H1 (cell line): Measurements from ENCODE around the gene CEP192. TPM values are rescaled to one million over a fixed set of nuclear protein-coding genes. Genes with fewer than 3 reads are reported as not detected.

Source experiments
- CTCF ChIA-PET: fragments of 300-600 bp; sonication (Branson Sonifier 250); formaldehyde crosslinking; loops from one replicate; lab custom pipeline; 2021; ENCODE audit not compliant: partially characterized antibody; lab: Charles Lee
- POLR2A ChIA-PET: fragments of 300-600 bp; sonication (Branson Sonifier 250); formaldehyde crosslinking; loops from one replicate; lab custom pipeline; 2021; ENCODE audit warnings: inconsistent platforms; ENCODE audit not compliant: partially characterized antibody; lab: Charles Lee
- DNase-seq, 2 experiments: peaks; one replicate each; pipeline versions ENCODE4 v3.0.0 to v3.0.0-alpha.2; 2010 to 2022; ENCODE audit warnings: low spot score in 2 of 2, low read depth in 1 of 2, mixed read lengths in 1 of 2
- FAIRE-seq: peaks from 2 replicates; lab custom pipeline; 2011; peaks lifted over from hg19 to GRCh38; lab: Jason Lieb, UNC
- H2AFZ ChIP-seq: 2 replicates; pipeline ENCODE4 v1.8.1; 2012; ENCODE audit warnings: low read length, inconsistent platforms
- H2AK5ac ChIP-seq: 2 replicates; pipeline ENCODE4 v1.6.1; 2013; ENCODE audit warnings: low read depth, low read length
- H2BK120ac ChIP-seq: replicated peaks from 2 replicates; pipeline ENCODE3; 2013; ENCODE audit warnings: low read depth, low read length, inconsistent platforms
- H2BK12ac ChIP-seq: 2 replicates; pipeline ENCODE4 v1.6.1; 2013; ENCODE audit warnings: low read depth, low read length
- H2BK15ac ChIP-seq: 2 replicates; pipeline ENCODE4 v1.6.1; 2013; ENCODE audit warnings: low read length
- H2BK20ac ChIP-seq: 2 replicates; pipeline ENCODE4 v1.6.1; 2013; ENCODE audit warnings: low read length
- H2BK5ac ChIP-seq: 2 replicates; pipeline ENCODE4 v1.6.1; 2013; ENCODE audit warnings: low read depth, low read length
- H3K14ac ChIP-seq: 2 replicates; pipeline ENCODE4 v1.6.1; 2013; ENCODE audit warnings: inconsistent platforms; ENCODE audit not compliant: insufficient read length
- H3K18ac ChIP-seq: 2 replicates; pipeline ENCODE4 v1.6.1; 2013; ENCODE audit warnings: low read length; ENCODE audit errors: extremely low read depth
- H3K23ac ChIP-seq: 2 replicates; pipeline ENCODE4 v1.6.1; 2013; ENCODE audit warnings: inconsistent platforms; ENCODE audit not compliant: insufficient read length
- H3K23me2 ChIP-seq: 2 replicates; pipeline ENCODE4 v1.6.1; 2013; ENCODE audit warnings: low read depth, low read length
- H3K27ac ChIP-seq: 2 replicates; pipeline ENCODE4 v1.6.1; 2011; ENCODE audit warnings: low read depth, low read length, inconsistent platforms
- H3K27me3 ChIP-seq, 4 experiments: replicated peaks in 1 of 4; 1 replicate in 1 of 4; 2 replicates in 3 of 4; pipeline versions ENCODE4 v1.6.1 to v1.8.1; 2011 to 2013; ENCODE audit warnings: low read length in 3 of 4, mild to moderate bottlenecking in 3 of 4, inconsistent platforms in 2 of 4, mixed read lengths in 2 of 4, moderate library complexity in 1 of 4; ENCODE audit not compliant: control insufficient read depth in 3 of 4, insufficient read depth in 3 of 4; ENCODE audit errors: extremely low read depth in 1 of 4
- H3K36me3 ChIP-seq, 4 experiments: 2 replicates each; pipeline versions ENCODE4 v1.6.1 to v1.8.1; 2011 to 2013; ENCODE audit warnings: mild to moderate bottlenecking in 4 of 4, low read length in 3 of 4, moderate library complexity in 2 of 4, control low read depth in 1 of 4, inconsistent platforms in 1 of 4; ENCODE audit not compliant: insufficient read depth in 4 of 4, control insufficient read depth in 2 of 4
- H3K4ac ChIP-seq: replicated peaks from 2 replicates; pipeline ENCODE3; 2013; ENCODE audit warnings: low read length, low read depth, mixed read lengths, inconsistent platforms; ENCODE audit not compliant: insufficient read length
- H3K4me1 ChIP-seq, 4 experiments: replicated peaks in 1 of 4; 1 replicate in 1 of 4; 2 replicates in 3 of 4; pipeline versions ENCODE4 v1.6.1 to v1.8.1; 2011 to 2013; ENCODE audit warnings: low read length in 3 of 4, inconsistent platforms in 2 of 4, mixed read lengths in 1 of 4; ENCODE audit not compliant: insufficient read depth in 4 of 4, control insufficient read depth in 3 of 4
- H3K4me2 ChIP-seq, 2 experiments: 2 replicates each; pipeline versions ENCODE4 v1.6.1 to v1.8.1; 2011 to 2013; ENCODE audit warnings: low read depth in 2 of 2, low read length in 2 of 2, control low read depth in 1 of 2, inconsistent platforms in 1 of 2, mild to moderate bottlenecking in 1 of 2; ENCODE audit not compliant: insufficient read depth in 1 of 2
- H3K4me3 ChIP-seq, 4 experiments: fragments of 200-600, 300-600 bp in 1 of 4; sonication (generic), shearing (Covaris generic), sonication (Bioruptor Twin) in 1 of 4; 2 replicates each; pipeline versions ENCODE4 v1.5.1 to v1.8.1; 2011 to 2016; ENCODE audit warnings: low read length in 4 of 4, low read depth in 3 of 4, control low read depth in 2 of 4, inconsistent platforms in 2 of 4, mild to moderate bottlenecking in 2 of 4, mixed read lengths in 1 of 4, moderate library complexity in 1 of 4; ENCODE audit not compliant: insufficient read depth in 2 of 4; ENCODE audit errors: extremely low read depth in 1 of 4
- H3K56ac ChIP-seq: replicated peaks from 2 replicates; pipeline ENCODE3; 2013; ENCODE audit warnings: low read depth, mild to moderate bottlenecking, mixed read lengths, low read length, inconsistent platforms; ENCODE audit not compliant: insufficient read length
- H3K79me1 ChIP-seq: 2 replicates; pipeline ENCODE4 v1.6.1; 2013; ENCODE audit warnings: low read depth, low read length, control low read depth
- H3K79me2 ChIP-seq, 2 experiments: 2 replicates each; pipeline versions ENCODE4 v1.6.1 to v1.8.1; 2012 to 2013; ENCODE audit warnings: low read length in 2 of 2, mild to moderate bottlenecking in 2 of 2, inconsistent platforms in 1 of 2; ENCODE audit not compliant: insufficient read depth in 2 of 2, control insufficient read depth in 1 of 2
- H3K9ac ChIP-seq, 4 experiments: replicated peaks in 1 of 4; 1 replicate in 1 of 4; 2 replicates in 3 of 4; pipeline versions ENCODE4 v1.6.1 to v1.8.1; 2011 to 2013; ENCODE audit warnings: low read depth in 3 of 4, low read length in 3 of 4, control low read depth in 2 of 4, mild to moderate bottlenecking in 2 of 4, moderate library complexity in 2 of 4, inconsistent platforms in 1 of 4; ENCODE audit errors: extremely low read depth in 1 of 4
- H3K9me3 ChIP-seq, 2 experiments: 2 replicates each; pipeline versions ENCODE4 v1.6.1 to v1.8.1; 2012 to 2013; ENCODE audit warnings: mild to moderate bottlenecking in 2 of 2, moderate library complexity in 2 of 2, control low read depth in 1 of 2, inconsistent platforms in 1 of 2, low read depth in 1 of 2, low read length in 1 of 2, mixed read lengths in 1 of 2; ENCODE audit not compliant: insufficient read depth in 2 of 2
- H4K20me1 ChIP-seq, 2 experiments: replicated peaks in 1 of 2; 2 replicates each; pipeline versions ENCODE3 to v1.8.1; 2011 to 2013; ENCODE audit warnings: inconsistent platforms in 2 of 2, low read length in 2 of 2, mild to moderate bottlenecking in 1 of 2; ENCODE audit not compliant: insufficient read depth in 2 of 2, control insufficient read depth in 1 of 2
- H4K5ac ChIP-seq: 2 replicates; pipeline ENCODE4 v1.6.1; 2013; ENCODE audit warnings: low read length, low read depth, mixed read lengths, inconsistent platforms; ENCODE audit not compliant: insufficient read length
- H4K8ac ChIP-seq: 2 replicates; pipeline ENCODE4 v1.8.0; 2013; ENCODE audit warnings: mild to moderate bottlenecking, moderate library complexity, low read length, inconsistent platforms; ENCODE audit not compliant: insufficient read depth; ENCODE audit errors: extremely low read depth
- H4K91ac ChIP-seq: replicated peaks from 2 replicates; pipeline ENCODE3; 2013; ENCODE audit warnings: low read length, mixed read lengths, inconsistent platforms; ENCODE audit not compliant: insufficient read length
- CHD2 ChIP-seq: IDR thresholded peaks from 2 replicates; pipeline ENCODE4 v1.6.1; 2012; ENCODE audit warnings: low read length, improper control_type of control experiment
- EP300 ChIP-seq, 2 experiments: IDR thresholded peaks; 1 replicate in 1 of 2; 2 replicates in 1 of 2; pipeline ENCODE4 v1.6.1; 2011 to 2012; ENCODE audit warnings: low read depth in 2 of 2, low read length in 2 of 2, mild to moderate bottlenecking in 2 of 2, borderline replicate concordance in 1 of 2, inconsistent platforms in 1 of 2, moderate library complexity in 1 of 2
- JUND ChIP-seq: IDR thresholded peaks from 2 replicates; pipeline ENCODE4 v1.6.1; 2011; ENCODE audit warnings: mild to moderate bottlenecking, improper control_type of control experiment, low read length
- KDM5A ChIP-seq: fragments of 200-600 bp; IDR thresholded peaks from 2 replicates; pipeline ENCODE4 v1.7.1; 2012; ENCODE audit warnings: mild to moderate bottlenecking, low read length, inconsistent platforms, mixed read lengths
- MAFK ChIP-seq: IDR thresholded peaks from 2 replicates; pipeline ENCODE4 v1.6.1; 2012; ENCODE audit warnings: low read depth, mild to moderate bottlenecking, improper control_type of control experiment, low read length
- RFX5 ChIP-seq: IDR thresholded peaks from 2 replicates; pipeline ENCODE4 v1.6.1; 2011; ENCODE audit warnings: low read depth, low read length, improper control_type of control experiment, borderline replicate concordance
- RNF2 ChIP-seq: fragments of 200-900, 300-1000 bp; sonication (generic); IDR thresholded peaks from 2 replicates; pipeline ENCODE4 v1.7.1; 2016; ENCODE audit warnings: borderline replicate concordance, low read depth, mild to moderate bottlenecking, antibody characterized with exemption, low read length; ENCODE audit not compliant: poor library complexity, severe bottlenecking; ENCODE audit errors: missing control alignments
- SAP30 ChIP-seq: fragments of 300-600 bp; sonication (generic); IDR thresholded peaks from 2 replicates; pipeline ENCODE4 v1.7.1; 2012; ENCODE audit warnings: low read length, moderate library complexity, mild to moderate bottlenecking, inconsistent platforms; ENCODE audit not compliant: insufficient read depth, insufficient replicate concordance
- TAF7 ChIP-seq: optimal IDR thresholded peaks from 2 replicates; pipeline ENCODE3; 2011; ENCODE audit warnings: low read depth, mild to moderate bottlenecking, inconsistent platforms, low read length, moderate library complexity, borderline replicate concordance
- TCF12 ChIP-seq: IDR thresholded peaks from 2 replicates; pipeline ENCODE4 v1.6.1; 2011; ENCODE audit warnings: low read depth, mild to moderate bottlenecking, low read length
- WGBS, 2 experiments: shearing (Covaris generic) in 1 of 2; methylation state at CpG; one replicate each; pipeline versions ENCODE4 v1.1.6 to v1.1.7; 2013 to 2015; ENCODE audit warnings: low lambda C conversion rate in 2 of 2, mixed read lengths in 2 of 2, inconsistent platforms in 1 of 2, low coverage in 1 of 2, missing lambda C conversion rate in 1 of 2; ENCODE audit not compliant: insufficient replicate concordance in 2 of 2, insufficient coverage in 1 of 2, insufficient read length in 1 of 2; ENCODE audit errors: extremely low coverage in 1 of 2, missing lambda C conversion rate in 1 of 2; 5-methylcytosine and 5-hydroxymethylcytosine counted together
- polyA plus RNA-seq, 7 experiments: library from polyadenylated mRNA; depleted of rRNA in 3 of 7; stranded (reverse) in 5 of 7; unstranded in 2 of 7; fragments of >200 nt in 5 of 7; fragments of 200-250 nt in 2 of 7; gene quantifications; 1 replicate in 5 of 7; 2 replicates in 1 of 7; 4 replicates in 1 of 7; pipeline versions ENCODE4 v1.2.1 to v1.2.3, GENCODE V29; 2011 to 2013; ENCODE audit warnings: missing spikeins in 2 of 7, mixed read lengths in 2 of 7
- total RNA-seq: library from RNA; stranded (reverse); fragmentation: NEBNext Ultra II Directional; extraction: Animal tissue kit (Norgen Biotek cat#: 25700); gene quantifications from 2 replicates; pipeline ENCODE4 v1.2.1, GENCODE V29; 2021
- TF ChIP-seq, protein P1 (sequence below): IDR thresholded peaks from 2 replicates; pipeline ENCODE4 v1.6.1; 2012; ENCODE audit warnings: inconsistent platforms

Gene CEP192
- total and polyA plus RNA-seq, 2 of the 8 experiments (the other 6 are each of a cell fraction or from before 2014, with no cell fraction given): 13.4 to 23.1 TPM

DNA sequence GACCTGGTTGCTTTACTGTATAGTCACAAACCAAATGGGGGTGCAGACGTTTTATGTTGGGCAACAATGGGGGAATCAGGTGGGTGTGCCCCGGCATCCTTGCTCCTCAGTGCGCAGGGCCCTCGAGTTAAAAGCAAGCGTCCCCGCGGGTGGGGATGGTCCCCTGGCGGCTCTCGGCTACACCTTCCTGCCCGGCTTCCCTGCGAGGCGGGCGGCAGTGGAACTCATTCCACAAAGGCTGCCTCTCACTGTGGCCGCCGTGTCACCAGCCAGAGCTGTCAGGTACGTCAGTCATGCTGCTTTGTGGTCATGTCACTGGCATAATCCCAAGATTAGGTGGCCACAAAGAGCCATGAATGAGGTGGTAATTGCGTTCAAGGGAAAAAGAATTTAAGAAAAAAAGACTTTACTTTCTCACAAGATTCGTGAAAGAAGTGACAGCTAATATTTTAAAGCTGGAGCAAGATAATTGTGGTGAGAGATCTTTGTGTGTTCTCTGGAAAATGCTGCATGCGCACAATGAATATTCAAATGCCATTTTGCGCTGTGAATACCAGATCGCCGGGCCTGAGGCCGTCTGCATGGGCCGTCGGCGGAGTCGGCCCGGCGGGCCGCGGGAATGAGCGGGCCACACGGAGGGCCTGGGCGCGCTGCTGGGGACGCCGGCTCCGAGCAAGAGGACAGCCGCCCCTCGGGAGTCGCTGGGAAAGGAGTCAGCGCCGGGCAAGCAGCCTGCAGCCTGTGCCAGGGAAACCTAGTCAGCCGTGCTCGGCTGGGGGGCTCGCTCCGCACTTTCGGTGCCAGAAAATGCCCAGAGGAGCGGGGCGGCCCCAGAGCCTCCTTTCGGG lies 145.1 kb downstream of the CEP192 start:
- ChIA-PET CTCF (no interaction called here), POLR2A (no interaction called here)
- peak overlapping the region; percentile 3; the same call in 1 of the 2 replicates for H4K8ac ChIP-seq
- H3K79me2 ChIP-seq: no peaks in the 10 kb centered on the region
- WGBS, 2 experiments: 83% methylated on average over 48 of the region's 51 CpGs; no CpG with 5 or more reads in 1 of the 2 experiments
- H3K36me3 ChIP-seq: no peaks in the 10 kb centered on the region
- H3K23me2 ChIP-seq: peaks cover 3% of the 10 kb centered on the region; the same call in 1 of the 2 replicates
- H3K4me2 ChIP-seq: peak overlapping the region; percentile 8 to 56; a peak in 3 of 4 replicates
- H3K4me3 ChIP-seq: peak overlapping the region in 2 of 4 experiments; percentile 24 to 30; a peak in 2 of 8 replicates
- peaks cover 0 to 6% (median 2%) of the 10 kb centered on the region in 4 experiments; a peak in 5 of 7 replicates for H3K27me3 ChIP-seq
- no peak overlapping the region for H3K56ac ChIP-seq
- no peak overlapping the region for H2BK15ac ChIP-seq
- no peak overlapping the region for H2AFZ ChIP-seq
- no peak overlapping the region for H3K23ac ChIP-seq
- H4K20me1 ChIP-seq: no peaks in the 10 kb centered on the region
- H2AK5ac ChIP-seq: no peak overlapping the region
- H3K9ac ChIP-seq: no peak overlapping the region
- H2BK12ac ChIP-seq: no peak overlapping the region
- no peak overlapping the region for H4K91ac ChIP-seq
- no peak overlapping the region for H4K5ac ChIP-seq
- H3K4ac ChIP-seq: no peak overlapping the region
- no peak overlapping the region for H2BK5ac ChIP-seq
- H3K79me1 ChIP-seq: no peaks in the 10 kb centered on the region
- H3K4me1 ChIP-seq: no peaks in the 10 kb centered on the region
- FAIRE-seq (no peak), DNase-seq (peak in 1 of 2 experiments; percentile 58)
- no peak overlapping the region for H3K27ac ChIP-seq
- no peak overlapping the region for H3K18ac ChIP-seq
- no peak overlapping the region for H3K14ac ChIP-seq
- H2BK120ac ChIP-seq: no peak overlapping the region
- peaks cover 3 to 10% of the 10 kb centered on the region in 2 experiments; a peak in 1 of 4 replicates for H3K9me3 ChIP-seq
- H2BK20ac ChIP-seq: no peak overlapping the region
- TF ChIP-seq MAFK: no peak
- no peak for TF ChIP-seq RNF2
- TF ChIP-seq SAP30: no peak
- TF ChIP-seq CHD2: no peak
- TF ChIP-seq TCF12: no peak
- TF ChIP-seq EP300 (IDR thresholded peaks at IDR 0.05; ENCODE audit: borderline replicate concordance in 1 of 2, low read depth in 2 of 2, low read length in 2 of 2): no peak
- no peak for TF ChIP-seq JUND
- no peak for TF ChIP-seq TAF7
- no peak for TF ChIP-seq RFX5
- TF ChIP-seq KDM5A: no peak
- TF ChIP-seq, protein P1, sequence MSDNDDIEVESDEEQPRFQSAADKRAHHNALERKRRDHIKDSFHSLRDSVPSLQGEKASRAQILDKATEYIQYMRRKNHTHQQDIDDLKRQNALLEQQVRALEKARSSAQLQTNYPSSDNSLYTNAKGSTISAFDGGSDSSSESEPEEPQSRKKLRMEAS: no peak
